Left kidney (tissue), 2 donors: ENCODE results near the gene ULK3. TPM values are rescaled to one million over a fixed set of nuclear protein-coding genes. Genes with fewer than 3 reads are reported as not detected.

Source experiments
- DNase-seq: peaks from one replicate; pipeline ENCODE4 v3.0.0-alpha.2; 2013
- polyA plus RNA-seq: library from polyadenylated mRNA; unstranded; fragments of 120-200 nt; gene quantifications from one replicate; pipeline ENCODE4 v1.2.1, GENCODE V29; 2013; ENCODE audit not compliant: insufficient read length

Gene ULK3
- polyA plus RNA-seq, 1 donor, result 32.5 TPM

GRCh38 chr15:74799255-74799855 is 43.6 kb downstream of the ULK3 start:
- no peak for DNase-seq

- no peak for DNase-seq
Observed at GRCh38 chr15:74798388-74799254, 44.3 kb downstream of the ULK3 start.

- DNase-seq, result no peak
Observed at GRCh38 chr15:74795966-74796625, 46.9 kb downstream of the ULK3 start.

GRCh38 chr15:74794970-74795349 is 48.0 kb downstream of the ULK3 start:
- DNase-seq, result no peak

- DNase-seq, result no peak
Observed at GRCh38 chr15:74794248-74794969, 48.5 kb downstream of the ULK3 start.

GRCh38 chr15:74793135-74794028 is 49.6 kb downstream of the ULK3 start:
- DNase-seq, result no peak

GRCh38 chr15:74792227-74793016 is 50.5 kb downstream of the ULK3 start:
- DNase-seq, result no peak

GRCh38 chr15:74791667-74792066 is 51.3 kb downstream of the ULK3 start:
- DNase-seq, result no peak

- no peak for DNase-seq
Observed at GRCh38 chr15:74791007-74791406, 51.9 kb downstream of the ULK3 start.

- no peak for DNase-seq
Observed at GRCh38 chr15:74790080-74790916, 52.7 kb downstream of the ULK3 start.

GRCh38 chr15:74789741-74790079 is 53.2 kb downstream of the ULK3 start:
- DNase-seq, result no peak

- no peak for DNase-seq
Observed at GRCh38 chr15:74789171-74789631, 53.8 kb downstream of the ULK3 start.

- DNase-seq, result no peak
Observed at GRCh38 chr15:74788683-74789151, 54.2 kb downstream of the ULK3 start.

- DNase-seq, result no peak
Observed at GRCh38 chr15:74788042-74788682, 54.8 kb downstream of the ULK3 start.

- no peak for DNase-seq
Observed at GRCh38 chr15:74787251-74788041, 55.5 kb downstream of the ULK3 start.

- no peak for DNase-seq
Observed at GRCh38 chr15:74786551-74787165, 56.3 kb downstream of the ULK3 start.
